Dermis microvascular lymphatic vessel endothelial cell (primary cell): ENCODE results near the gene RAB7A. TPM values are rescaled to one million over a fixed set of nuclear protein-coding genes. Genes with fewer than 3 reads are reported as not detected.
A peak's percentile ranks its signal among the peaks of the same experiment; 100 is the strongest.
"Not testable (repeated sequence)": the region's sequence is repeated elsewhere in the genome, so short reads cannot be mapped to it uniquely, and the experiment has no call there.

ENCODE experiments used
- DNase-seq, 2 donors: peaks; one replicate each; pipeline versions ENCODE4 v3.0.0 to v3.0.0-alpha.2; 2010; ENCODE audit warnings: low read depth in 2 of 2
- total RNA-seq: library from RNA; depleted of rRNA; stranded (reverse); fragments of >200 nt; gene quantifications from 2 replicates; pipeline ENCODE4 v1.2.1, GENCODE V29; 2014

The RAB7A gene
- total RNA-seq, 1 donor from 2014 or later: 31.8 TPM

DNA sequence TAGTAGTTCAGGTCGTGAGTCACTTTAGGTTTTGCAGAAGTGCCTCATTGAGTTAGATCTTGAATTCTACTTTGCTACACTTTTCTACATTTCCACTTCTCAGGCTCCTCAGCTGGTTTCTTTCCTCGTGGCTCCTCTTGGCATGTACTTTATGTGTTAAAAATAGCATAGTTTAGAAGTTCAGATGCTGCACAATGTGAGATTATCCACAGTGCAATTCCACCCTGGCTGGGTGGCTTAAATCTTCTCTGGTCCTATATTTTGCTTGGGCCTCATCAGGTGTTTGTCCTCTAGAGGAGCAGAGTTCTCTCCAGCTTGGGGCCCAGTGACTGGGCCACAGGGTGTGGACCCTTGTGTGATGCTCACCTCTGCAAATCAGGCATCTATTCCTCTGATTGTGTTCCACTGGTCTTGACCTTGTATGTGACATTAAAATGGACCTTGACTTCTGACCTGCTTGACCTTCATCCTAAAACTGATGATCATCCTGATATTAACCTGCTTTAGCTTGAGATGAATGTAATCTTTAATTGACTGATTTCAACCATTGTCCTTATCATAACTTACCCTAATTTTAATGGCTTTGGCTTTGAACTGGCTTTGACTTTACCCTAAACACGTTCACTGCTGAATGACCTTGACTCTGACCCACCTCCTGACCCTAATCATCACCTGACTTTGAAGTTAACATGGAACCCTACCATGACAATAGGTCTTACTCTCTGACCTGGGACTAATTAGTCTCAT, 89.5 kb downstream of the RAB7A start:
- DNase-seq: no peak

DNA sequence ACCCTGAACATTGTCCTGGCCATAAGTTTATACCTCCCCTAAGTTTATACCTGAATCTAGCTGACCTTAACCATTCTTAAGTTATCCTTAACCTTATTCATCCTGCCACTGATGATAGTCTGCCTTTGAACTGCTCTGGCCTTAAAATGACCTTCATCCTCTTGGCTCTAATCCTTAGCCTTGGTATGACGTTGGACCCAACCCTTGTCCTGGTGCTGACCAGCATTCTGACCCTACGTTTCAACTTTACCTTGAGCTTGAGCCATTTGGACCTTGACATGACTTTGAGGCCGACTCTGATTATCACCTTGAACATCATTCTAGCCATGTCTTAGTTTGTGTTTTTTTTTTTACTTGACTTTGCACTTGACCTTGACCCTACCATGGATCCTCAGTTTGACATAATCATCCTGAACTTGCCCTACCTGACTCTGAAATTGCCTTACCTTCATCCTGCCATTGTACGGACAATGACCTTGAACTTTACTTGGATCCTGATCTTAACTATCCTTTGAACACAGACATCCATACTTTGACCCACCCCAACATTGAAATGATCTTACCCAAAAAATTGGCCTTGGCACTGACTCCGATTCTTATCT, 92.3 kb downstream of the RAB7A start:
- DNase-seq: no peak

DNA sequence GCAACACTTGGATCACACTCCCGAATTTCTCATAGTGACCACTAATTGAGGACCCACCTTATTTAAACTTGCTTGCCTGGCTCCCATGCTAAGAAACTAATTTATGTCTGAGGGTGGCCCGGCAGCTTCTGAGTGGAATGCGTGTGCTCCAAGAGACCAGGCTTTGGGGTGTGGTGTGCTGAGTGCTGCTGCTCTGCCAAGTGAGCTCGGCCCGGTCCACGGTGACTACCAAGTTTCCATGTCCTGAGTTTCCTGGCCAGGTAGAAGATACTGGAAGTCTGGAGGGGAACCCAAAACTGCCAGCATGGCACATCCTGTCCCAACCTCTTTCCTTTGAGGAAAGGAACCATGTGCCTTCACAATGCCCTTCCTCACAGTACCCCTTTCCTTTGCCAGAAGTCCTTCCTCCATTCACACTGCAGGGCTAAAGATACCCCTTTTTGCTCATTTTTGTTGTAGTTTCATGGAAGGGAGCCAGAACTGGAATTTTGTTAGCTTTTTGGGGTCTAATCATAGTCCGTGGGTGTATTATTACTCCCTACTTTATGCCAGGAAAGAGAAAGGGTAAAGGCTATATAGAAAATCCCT, 94.4 kb downstream of the RAB7A start:
- no peak for DNase-seq

DNA sequence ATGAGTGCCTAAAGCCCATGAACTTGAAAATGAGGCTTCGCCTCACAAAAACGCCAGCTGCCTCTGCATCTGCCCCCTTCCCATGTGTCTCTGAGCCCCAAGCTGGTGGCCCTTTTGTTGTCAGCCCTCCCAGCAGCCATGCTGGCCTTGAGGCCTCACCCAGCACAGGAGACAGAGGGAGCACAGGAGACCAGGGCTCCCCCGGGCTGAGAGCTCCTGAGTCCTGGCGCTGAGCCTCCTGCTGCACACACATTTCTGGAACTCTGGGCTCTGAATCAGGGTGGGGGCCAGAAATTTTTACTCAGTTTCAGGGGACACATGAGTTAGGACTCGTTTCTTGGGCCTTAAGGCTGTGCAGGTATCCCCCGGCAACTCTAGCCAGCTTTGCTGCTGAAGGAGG, 97.0 kb downstream of the RAB7A start:
- no peak for DNase-seq

DNA sequence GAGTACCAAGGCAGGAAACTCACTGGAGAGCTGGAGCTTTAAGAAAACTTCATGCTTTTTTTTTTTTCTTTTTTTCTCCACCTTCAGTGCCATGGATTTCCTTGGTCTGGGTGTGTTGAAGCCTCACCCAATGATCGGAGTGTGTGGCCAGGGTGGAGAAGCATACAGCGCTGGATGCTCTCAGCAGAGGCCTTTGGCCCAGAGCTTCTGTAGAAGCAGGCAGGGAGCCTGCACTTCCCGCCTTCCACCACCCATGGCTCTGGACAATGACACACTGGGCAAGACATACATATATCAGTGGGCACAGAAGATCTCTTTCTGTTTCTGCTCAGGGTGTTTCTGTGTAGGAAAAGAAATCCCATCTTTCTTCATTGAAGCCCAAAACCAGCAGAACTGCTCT, 97.6 kb downstream of the RAB7A start:
- DNase-seq: no peak

DNA sequence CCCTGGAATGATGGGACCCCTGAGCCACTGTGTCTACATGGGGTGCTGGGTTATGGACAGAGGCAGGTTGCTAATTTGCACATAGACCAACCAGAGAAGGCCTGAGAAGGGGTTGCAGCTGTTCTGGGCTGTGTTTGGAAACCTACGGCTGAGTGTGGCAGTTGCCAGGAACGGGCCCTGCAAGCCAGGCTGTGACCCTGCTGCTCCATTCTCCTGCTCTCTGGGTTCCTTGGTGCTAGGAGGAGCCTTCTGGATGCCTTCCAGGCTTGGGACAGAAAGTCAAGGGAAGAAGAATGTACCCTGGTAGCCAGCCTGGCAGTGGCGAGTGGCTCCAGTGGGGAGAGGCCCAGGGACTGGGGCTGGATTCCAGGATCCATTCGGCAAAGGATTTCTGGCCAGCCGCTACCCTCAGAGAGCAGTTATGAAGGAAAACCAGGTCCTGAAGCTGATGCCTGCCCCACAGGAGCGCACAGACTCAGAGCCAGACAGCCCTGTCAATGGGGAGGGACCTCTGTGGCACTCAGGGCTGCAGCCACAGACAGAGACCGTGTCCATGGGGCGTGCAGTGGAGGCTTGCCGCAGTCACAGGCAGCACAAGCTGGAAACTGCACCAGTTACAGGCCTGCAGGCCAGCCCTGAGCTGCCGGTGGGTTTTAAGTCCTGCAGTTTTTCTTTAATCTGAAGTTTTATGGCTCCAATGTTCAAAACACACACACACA, 98.3 kb downstream of the RAB7A start:
- no peak for DNase-seq

DNA sequence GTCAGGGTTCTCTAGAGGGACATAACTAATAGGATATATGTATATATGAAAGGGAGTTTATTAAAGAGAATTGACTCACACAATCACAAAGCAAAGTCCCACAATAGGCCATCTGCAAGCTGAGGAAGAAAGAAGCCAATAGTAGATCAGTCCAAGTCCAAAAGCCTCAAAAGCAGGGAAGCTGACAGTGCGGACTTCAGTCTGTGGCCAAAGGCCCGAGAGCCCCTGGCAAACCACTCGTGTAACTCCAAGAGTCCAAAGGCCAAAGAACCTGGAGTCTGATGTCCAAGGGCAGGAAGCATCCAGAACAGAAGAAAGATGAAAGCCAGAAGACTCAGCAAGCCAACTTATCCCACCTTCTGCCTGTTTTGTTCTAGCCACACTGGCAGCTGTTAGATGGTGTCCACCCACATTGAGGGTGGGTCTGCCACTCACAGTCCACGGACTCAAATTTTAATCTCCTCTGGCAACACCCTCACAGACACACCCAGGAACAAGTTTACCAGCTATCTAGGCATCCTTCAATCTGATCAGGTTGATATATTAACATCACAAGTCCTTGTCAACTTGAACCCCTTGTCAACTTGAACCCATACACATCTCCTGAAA, 99.2 kb downstream of the RAB7A start:
- DNase-seq: no peak

DNA sequence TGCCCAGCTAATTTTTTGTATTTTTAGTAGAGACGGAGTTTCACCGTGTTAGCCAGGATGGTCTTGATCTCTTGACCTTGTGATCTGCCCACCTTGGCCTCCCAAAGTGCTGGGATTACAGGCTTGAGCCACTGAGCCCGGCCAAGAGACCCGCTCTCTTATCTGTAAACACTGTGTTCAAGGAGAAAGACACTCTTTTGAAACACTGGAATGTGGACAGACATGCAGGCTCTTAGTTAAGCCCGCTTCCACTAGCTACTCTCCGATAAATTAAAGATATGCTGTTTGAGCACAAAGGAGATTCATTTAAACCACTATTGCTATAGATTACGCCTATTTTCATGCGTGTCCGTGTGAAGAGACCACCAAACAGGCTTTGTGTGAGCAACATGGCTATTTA, 103.1 kb downstream of the RAB7A start:
- not testable (repeated sequence) for DNase-seq

DNA sequence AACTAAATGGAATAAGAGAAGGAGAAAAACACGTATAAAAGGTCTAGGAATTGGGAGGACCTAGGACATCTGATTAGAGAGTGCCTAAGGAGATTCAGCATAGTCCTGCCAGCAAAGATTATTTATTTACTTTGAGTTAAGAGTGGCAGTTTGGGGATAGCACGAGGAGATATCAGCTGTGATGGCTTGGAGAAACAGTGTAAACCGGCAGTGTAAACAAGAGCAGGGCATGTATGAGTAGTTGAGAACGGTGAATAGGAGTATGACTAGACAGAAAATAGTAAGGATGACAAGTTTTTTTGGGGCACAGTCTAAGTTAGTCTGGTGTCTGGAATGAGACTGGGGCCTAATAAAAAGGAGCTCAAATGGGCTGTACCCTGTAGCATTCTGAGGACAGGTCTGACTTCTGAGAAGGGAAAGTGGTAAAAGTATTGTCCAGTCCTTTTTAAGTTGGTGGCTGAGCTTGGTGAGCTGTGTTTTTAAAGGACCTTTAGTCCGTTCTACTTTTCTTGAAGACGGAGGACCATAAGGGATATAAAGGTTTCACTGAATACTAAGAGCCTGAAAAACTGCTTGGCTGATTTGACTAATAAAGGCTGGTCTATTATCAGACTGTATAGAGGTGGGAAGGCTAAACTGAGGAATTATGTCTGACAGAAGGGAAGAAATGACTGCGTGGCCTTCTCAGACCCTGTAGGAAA, 104.1 kb downstream of the RAB7A start:
- not testable (repeated sequence) for DNase-seq

DNA sequence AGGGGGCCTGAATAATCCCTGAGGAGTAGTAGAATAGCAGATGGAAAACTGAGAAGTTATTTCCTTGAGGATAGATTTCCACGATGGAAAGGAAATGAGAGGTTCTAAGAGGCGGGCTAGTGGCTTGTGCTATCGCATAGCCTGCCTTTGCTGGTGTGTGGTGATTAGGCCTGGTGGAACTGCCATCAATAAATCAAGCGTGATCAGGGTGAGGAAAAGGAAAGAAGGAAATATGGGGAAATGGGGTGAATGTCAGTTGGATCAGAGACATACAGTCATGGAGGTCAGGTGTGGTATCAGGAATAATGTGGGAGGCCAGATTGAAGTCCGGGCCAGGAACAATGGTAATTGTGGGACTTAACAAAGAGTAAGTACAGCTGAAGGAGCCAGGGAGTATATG, 104.8 kb downstream of the RAB7A start:
- DNase-seq: not testable (repeated sequence)

DNA sequence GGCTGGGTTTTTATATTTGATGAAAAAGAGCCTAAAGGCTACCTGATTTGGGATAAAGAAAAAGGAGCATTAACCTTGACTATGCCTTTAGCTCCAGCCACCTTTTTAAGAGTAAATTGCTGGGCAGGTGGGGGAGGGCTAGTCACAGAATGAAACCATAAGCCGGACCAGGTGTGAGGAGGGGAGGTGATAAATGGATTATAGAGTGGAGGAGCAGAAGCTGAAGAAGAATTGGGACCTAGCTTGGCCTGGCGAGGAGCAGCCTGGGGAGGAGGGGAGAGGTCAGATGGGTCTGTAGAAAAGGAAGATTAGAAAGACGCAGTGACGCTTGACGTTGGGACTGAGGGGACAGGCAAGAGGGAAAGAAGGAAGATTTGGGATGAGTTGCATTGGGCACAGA, 107.0 kb downstream of the RAB7A start:
- DNase-seq: not testable (repeated sequence)

DNA sequence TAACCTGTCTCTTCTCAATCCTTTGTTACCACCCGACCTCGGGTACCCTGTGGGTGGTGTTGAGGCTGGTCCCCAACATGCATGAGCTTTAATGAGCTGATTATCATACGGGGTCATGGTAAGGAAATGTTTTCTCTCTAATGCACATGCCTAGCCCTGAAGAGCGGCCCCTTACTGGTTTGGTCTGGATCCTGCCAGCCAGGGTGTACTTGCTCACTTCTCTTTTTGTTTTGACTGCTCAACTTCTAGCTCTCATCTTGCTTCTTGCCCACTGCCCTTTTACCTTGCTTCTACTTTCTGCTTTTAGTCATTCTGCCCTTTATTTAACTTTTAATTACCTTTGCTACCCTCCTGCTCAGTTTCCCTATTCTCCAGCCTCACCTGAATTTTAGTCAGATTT, 109.1 kb downstream of the RAB7A start:
- no peak for DNase-seq

DNA sequence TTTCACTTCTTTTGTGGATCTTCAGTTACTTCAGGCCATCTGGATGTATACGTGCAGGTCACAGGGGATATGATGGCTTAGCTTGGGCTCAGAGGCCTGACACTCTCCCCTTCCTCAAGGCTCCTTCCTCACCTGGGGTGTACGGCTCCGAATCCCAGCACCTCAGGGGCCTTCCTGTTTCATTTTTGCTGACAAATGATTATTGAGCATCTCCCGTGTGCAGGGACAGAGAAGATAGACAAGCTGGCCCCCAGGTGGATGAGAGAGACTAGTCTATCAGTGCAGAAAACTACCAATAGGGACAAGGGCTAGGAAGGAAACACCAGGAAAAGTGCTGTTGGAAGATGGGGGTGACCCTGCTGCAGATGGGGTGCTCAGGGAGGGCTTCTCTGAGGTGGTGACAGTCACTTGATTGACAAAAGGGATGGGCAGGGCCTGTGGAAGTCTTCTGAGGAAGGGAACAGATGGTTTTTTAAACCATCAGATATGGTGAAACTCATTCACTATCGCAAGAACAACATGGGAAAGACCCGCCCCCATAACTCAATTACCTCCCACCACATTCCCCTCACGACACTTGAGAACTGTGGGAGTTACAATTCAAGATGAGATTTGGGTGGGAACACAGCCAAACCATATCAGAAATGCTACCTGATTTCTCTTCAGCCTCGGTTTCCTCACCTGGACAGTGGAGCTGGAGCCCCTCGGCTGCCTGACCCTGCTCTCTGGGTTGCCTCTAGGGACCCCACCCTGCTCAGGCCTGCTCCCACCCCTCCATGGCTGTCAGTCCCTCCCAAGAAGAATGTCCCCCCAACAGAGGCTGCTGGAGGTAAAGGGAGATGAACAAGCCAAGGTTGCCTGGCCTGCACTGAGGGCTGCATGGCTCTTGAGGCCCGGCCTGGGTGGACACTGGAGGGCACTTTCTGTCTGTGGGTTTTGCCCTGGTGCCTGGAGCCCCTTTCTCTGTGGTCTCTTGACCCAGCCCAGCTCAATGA, 116.2 kb downstream of the RAB7A start:
- DNase-seq: no peak

DNA sequence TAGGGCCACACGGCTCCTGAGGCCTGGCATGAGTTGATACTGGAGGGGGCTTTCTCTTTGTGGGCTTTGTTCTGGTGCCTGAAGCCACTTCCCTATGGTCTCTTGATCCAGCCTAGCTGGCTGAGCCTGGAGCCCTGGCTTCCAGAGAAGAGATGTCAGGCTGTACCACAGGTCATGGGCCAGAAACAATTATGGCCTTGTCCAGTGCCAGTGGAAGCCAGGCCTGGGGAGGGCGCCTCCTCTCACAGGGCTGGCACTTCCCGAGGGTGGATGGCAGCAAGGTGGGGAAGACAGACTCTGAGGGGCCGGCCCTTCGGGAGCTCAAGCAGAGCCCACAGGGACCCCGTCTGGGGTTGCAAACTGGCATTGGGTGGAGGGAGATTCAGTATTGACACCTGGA, 118.5 kb downstream of the RAB7A start:
- DNase-seq: no peak

DNA sequence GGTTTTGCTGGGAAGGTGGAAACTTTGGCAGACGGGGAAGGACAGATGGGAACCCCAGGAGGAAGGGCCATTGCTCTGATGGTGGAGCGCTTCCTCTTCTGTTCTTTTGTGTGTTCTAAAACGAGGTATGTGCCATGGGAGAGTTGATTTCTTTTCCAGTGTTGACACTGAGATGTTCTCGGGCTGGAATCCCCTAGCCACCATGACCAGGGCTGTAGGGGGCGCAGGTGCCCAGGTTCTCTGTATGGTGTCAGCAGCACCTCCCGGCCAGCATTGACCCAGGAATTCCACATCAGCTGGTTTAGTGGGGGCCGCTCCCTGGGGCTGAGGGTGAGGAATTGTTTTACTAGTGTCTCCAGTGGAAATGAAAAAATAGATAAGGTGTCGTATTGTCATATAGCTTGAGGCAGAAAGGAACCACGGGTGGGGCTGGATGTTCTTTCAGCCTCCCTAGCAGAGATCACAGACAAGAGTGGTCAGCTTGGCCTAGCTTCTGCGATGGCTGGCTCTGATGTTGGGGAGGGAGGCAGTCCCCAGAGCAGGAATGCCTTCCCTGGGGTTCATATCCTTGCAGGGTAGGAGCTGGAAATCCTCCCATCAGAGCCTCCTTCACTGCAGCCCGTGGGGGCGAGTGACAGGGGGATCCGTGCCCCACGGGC, 119.3 kb downstream of the RAB7A start:
- DNase-seq: peak in 1 of 2 donors; percentile 24

DNA sequence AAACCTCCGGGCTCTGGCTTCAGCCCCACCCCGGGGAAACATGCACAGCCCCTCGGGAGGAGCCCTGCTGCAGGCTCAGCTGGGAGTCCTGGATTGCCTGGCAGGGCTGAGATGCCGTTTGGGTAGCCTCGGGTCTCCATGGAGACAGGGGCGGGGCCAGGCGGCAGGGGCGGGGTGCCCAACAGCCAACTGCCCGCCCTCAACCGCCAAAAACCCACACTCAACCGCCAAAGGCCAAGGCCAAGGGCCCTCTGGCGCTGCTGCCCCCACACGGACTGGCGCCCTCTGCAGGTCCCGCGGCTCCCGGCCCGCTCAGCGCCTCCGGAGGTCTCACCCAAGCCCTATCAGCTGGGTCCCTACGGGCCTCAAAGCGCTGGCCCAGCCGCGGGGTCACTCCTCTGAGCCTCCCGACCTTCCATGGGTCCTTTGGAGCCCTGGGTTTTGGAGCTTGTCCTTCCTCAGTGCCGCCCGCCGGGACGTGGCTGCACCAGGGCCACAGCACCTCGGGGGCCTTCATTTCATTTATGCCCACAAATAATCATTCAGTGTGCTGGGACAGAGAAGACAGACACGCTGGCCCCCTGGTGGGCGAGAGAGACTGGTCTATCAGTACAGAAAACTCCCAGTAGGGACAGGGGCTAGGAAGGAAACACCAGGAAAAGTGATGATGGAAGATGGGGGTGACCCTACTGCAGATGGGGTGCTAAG, 119.9 kb downstream of the RAB7A start:
- peak; percentile 44 to 84 for DNase-seq

DNA sequence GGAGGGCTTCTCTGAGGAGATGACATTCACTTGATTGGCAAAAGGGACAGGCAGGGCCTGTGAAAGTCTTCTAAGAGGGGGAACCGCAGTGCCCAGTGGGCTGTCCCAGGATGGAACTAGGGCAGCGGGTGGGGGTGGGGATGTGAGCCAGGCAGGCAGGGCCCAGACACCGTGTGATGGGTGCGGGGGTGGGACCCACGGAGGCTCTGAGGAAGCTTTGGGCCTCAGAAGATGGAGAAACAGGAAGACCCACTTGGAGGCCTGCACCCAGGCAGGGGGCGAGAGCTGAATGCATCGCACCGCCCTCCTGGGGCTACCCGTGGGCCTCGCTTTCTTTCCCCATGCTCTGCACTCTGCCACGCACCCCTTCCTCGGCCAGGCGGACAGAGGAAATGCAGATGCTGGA, 120.5 kb downstream of the RAB7A start:
- DNase-seq: no peak

DNA sequence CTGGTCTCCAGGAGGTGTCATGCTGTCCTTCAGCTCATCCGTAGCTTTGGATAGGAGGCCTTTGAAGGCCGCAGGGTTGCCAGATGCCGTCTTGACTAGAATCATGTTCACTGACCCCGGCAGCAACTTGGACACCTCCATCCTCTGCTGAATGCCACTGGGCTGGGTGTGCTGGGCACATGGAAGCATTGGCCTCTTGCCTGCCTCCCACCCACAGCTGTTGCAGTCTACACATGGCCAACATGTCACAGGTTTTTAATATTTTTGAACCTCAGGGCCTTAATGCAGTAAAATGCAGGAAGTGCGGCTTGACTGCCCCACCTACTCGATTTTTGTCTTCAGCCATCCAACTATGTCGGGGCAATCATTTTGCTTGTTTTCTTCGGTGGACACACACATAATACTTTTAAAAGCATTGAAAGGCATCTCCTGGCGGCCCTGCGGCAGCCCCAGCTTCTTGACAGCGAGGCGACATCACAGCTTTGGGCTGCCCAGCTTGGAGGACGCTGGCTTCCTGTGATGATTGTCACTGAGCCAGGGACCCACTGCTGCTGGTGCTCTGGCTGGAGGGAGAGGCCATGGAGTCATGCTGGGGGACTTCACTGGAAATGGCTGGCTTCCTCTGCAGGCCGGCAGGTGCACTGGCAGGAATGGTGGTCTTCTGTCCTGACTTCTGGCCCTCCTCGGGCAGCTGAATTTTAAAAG, 121.8 kb downstream of the RAB7A start:
- DNase-seq: no peak
